Vagina (tissue), 2 donors: Measurements from ENCODE around the gene DNER. TPM values are rescaled to one million over a fixed set of nuclear protein-coding genes. Genes with fewer than 3 reads are reported as not detected.
"Not testable (repeated sequence)": the region's sequence is repeated elsewhere in the genome, so short reads cannot be mapped to it uniquely, and the experiment has no call there.

Source experiments
- DNase-seq, 2 donors: peaks; one replicate each; pipeline ENCODE4 v3.0.0-alpha.2; 2017; ENCODE audit errors: extremely low spot score in 2 of 2
- H3K27ac ChIP-seq: fragments of 200-600 bp; sonication (generic); one replicate; pipeline ENCODE4 v1.5.1; 2019
- H3K27me3 ChIP-seq: fragments of 200-600 bp; sonication (generic); one replicate; pipeline ENCODE4 v1.5.1; 2019
- H3K36me3 ChIP-seq, 2 donors: fragments of 200-600 bp; sonication (generic); one replicate each; pipeline ENCODE4 v1.5.1; 2017 to 2019
- H3K4me1 ChIP-seq: fragments of 200-600 bp; sonication (generic); one replicate; pipeline ENCODE4 v1.5.1; 2019
- H3K4me3 ChIP-seq, 2 donors: fragments of 200-600 bp; sonication (generic); 1 replicate in 1 of 2; 2 replicates in 1 of 2; pipeline ENCODE4 v1.5.1; 2016 to 2019
- H3K9me3 ChIP-seq: fragments of 200-600 bp; sonication (generic); one replicate; pipeline ENCODE4 v1.5.1; 2019
- CTCF ChIP-seq, 3 experiments: fragments of 450-650 bp in 2 of 3; fragments of 200-600 bp in 1 of 3; sonication (generic) in 1 of 3; IDR thresholded peaks; one replicate each; pipeline ENCODE4 v1.5.1; 2017 to 2019; ENCODE audit warnings: antibody characterized with exemption in 3 of 3, mild to moderate bottlenecking in 2 of 3, moderate library complexity in 2 of 3
- POLR2A ChIP-seq, 2 donors: fragments of 450-650 bp; IDR thresholded peaks; one replicate each; pipeline ENCODE4 v1.6.1; 2017; ENCODE audit warnings: antibody characterized with exemption in 2 of 2, mild to moderate bottlenecking in 2 of 2, moderate library complexity in 2 of 2
- POLR2AphosphoS5 ChIP-seq, 2 donors: sonication (generic); formaldehyde crosslinking; IDR thresholded peaks; one replicate each; pipeline ENCODE4 v1.9.0; 2017; ENCODE audit warnings: antibody characterized with exemption in 2 of 2, mild to moderate bottlenecking in 2 of 2, low read depth in 1 of 2; ENCODE audit not compliant: insufficient read depth in 1 of 2
- intact Hi-C: fragments of 100-400 bp; cut with DNase I; formaldehyde crosslinking; loops from one replicate; pipeline ENCODE4 v1.15.1; 2023
- total RNA-seq: library from RNA; depleted of rRNA; stranded (reverse); fragments of >200 nt; gene quantifications from one replicate; pipeline ENCODE4 v1.2.3, GENCODE V29; 2016

Gene DNER
- total RNA-seq, 1 donor from 2014 or later = 11.3 TPM

GRCh38 chr2:229520691-229521096, 193.7 kb downstream of the DNER start:
- H3K36me3 ChIP-seq = no peaks in the 10 kb centered on the region
- H3K9me3 ChIP-seq = no peaks in the 10 kb centered on the region
- no peaks in the 10 kb centered on the region for H3K4me1 ChIP-seq
- intact Hi-C loops = no loop called here
- no peak for TF ChIP-seq POLR2AphosphoS5 (IDR thresholded peaks at IDR 0.05; ENCODE audit: insufficient read depth in 1 of 2, low read depth in 1 of 2)
- no peak for TF ChIP-seq CTCF (IDR thresholded peaks at IDR 0.05)
- no peak for TF ChIP-seq POLR2A (IDR thresholded peaks at IDR 0.05)
- no peak for DNase-seq
- no peak overlapping the region for H3K4me3 ChIP-seq
- H3K27ac ChIP-seq = peak overlapping the region; percentile 30
- no peaks in the 10 kb centered on the region for H3K27me3 ChIP-seq

GRCh38 chr2:229519655-229520430, 194.5 kb downstream of the DNER start:
- intact Hi-C loops = no loop called here
- H3K27me3 ChIP-seq = no peaks in the 10 kb centered on the region
- H3K27ac ChIP-seq = no peak overlapping the region

DNA sequence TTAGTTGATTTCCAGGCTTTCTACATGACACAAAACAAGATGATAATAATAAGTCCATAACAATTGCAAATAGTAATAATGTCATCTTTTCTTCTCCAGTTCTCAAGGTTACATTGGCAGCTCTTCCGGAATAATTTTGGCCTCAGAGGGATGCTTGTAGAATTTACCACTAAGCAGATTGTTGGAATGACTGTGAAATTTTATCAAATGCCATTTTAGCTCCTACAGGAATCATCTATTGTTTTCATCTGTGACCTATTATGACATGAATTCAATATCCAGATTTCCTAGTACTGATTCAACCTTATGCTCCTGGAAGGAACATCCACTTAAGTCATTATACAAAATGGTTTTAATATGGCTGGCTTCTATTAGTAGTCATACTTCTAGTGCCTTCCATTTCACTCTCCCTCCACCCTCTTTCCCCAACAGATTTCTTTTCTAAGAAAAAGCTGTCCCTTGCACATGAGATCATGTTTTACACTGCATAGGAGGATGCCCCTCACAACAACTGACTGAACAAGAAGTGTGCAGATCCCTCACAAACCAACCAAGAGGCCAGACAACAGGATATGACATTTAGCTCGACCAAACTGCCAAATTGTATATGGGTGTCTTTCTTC, 200.0 kb downstream of the DNER start:
- Histone ChIP-seq H3K36me3 (no peaks in the 10 kb centered on the region), H3K4me1 (no peaks in the 10 kb centered on the region), H3K27ac (no peak overlapping the region), H3K4me3 (no peak overlapping the region), H3K9me3 (no peaks in the 10 kb centered on the region), H3K27me3 (no peaks in the 10 kb centered on the region)
- no peak for DNase-seq
- no peak for TF ChIP-seq CTCF (IDR thresholded peaks at IDR 0.05)
- no peak for TF ChIP-seq POLR2A (IDR thresholded peaks at IDR 0.05)
- TF ChIP-seq POLR2AphosphoS5 (IDR thresholded peaks at IDR 0.05; ENCODE audit: insufficient read depth in 1 of 2, low read depth in 1 of 2) = no peak
- intact Hi-C loops = no loop called here

More at GRCh38 chr2:229519655-229520430, 194.5 kb downstream of the DNER start:
- TF ChIP-seq POLR2A (IDR thresholded peaks at IDR 0.05) (no peak), CTCF (IDR thresholded peaks at IDR 0.05) (no peak), POLR2AphosphoS5 (IDR thresholded peaks at IDR 0.05; ENCODE audit: insufficient read depth in 1 of 2, low read depth in 1 of 2) (no peak)
- H3K36me3 ChIP-seq = no peaks in the 10 kb centered on the region
- no peak for DNase-seq
- H3K9me3 ChIP-seq = no peaks in the 10 kb centered on the region
- no peaks in the 10 kb centered on the region for H3K4me1 ChIP-seq
- H3K4me3 ChIP-seq = no peak overlapping the region

DNA sequence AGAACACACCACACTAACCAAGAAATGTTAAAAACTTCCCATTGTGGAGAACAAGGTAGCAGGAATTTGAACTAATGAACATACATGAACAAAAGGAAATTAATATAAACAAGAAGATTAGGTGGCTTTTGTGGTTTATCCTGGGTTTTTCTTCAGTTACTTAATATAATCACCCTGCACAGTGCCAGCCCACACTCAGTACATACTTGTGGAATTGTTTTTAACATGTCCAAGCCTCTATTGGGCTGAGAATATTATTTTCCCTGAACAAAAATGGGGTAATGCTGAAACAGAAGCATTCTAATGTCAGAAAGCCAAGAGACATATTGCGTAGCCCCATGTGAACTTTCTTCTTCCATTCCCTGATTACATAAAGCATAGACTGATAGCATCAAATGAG, 202.8 kb downstream of the DNER start:
- Histone ChIP-seq H3K36me3 (no peaks in the 10 kb centered on the region), H3K27me3 (no peaks in the 10 kb centered on the region), H3K9me3 (no peaks in the 10 kb centered on the region), H3K4me1 (no peaks in the 10 kb centered on the region), H3K4me3 (no peak overlapping the region), H3K27ac (no peak overlapping the region)
- no peak for DNase-seq
- TF ChIP-seq POLR2AphosphoS5 (IDR thresholded peaks at IDR 0.05; ENCODE audit: insufficient read depth in 1 of 2, low read depth in 1 of 2) (no peak), CTCF (IDR thresholded peaks at IDR 0.05) (no peak), POLR2A (IDR thresholded peaks at IDR 0.05) (no peak)
- intact Hi-C loops = no loop called here

GRCh38 chr2:229506699-229507098, 207.7 kb downstream of the DNER start:
- H3K27ac ChIP-seq, H3K9me3 ChIP-seq, intact Hi-C loops, H3K36me3 ChIP-seq, DNase-seq, H3K27me3 ChIP-seq, H3K4me1 ChIP-seq, H3K4me3 ChIP-seq: not testable (repeated sequence)
